Measurements from ENCODE around the gene FOXO3.

DNA sequence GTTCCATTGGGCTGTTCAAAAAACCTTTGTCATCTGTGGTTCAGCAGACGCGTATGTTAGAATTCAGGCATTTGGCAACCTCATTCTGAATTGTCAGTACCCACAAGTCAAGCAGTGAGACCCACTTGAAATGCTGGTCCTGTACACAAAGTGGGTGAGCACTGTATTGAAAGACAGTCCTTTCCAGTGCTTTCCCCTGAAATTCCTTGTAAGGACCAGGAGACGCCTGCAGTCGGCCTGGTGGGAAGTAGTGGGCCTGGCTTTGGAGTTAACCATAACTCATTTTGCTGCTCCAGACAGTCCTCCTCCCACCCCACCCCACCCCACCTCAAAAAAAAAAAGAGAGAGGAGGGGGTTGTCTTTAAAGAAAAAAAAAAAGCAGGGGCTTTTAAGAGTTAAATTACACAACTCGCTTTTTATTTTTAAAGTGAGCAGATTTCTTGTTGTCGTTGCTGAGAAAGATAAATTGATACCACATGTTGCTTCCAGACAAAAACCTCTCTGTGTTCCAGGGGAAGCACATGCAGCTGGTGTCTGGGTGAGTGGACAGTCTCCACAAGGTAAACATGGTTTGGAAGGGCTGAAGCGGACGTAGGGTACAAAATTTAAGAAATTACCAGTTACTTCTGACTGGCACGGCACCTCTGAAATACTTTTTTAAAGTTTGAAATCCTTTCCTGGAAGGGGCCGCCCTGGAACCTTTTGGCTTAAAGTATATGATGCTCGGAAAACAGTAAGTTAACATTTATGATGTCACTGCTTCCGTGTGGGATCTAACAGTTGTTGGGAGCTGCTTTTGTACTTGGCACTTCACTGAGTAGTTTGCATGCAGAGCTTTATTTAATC, 95.3 kb downstream of the FOXO3 start:
- TF ChIP-seq, protein P1, sequence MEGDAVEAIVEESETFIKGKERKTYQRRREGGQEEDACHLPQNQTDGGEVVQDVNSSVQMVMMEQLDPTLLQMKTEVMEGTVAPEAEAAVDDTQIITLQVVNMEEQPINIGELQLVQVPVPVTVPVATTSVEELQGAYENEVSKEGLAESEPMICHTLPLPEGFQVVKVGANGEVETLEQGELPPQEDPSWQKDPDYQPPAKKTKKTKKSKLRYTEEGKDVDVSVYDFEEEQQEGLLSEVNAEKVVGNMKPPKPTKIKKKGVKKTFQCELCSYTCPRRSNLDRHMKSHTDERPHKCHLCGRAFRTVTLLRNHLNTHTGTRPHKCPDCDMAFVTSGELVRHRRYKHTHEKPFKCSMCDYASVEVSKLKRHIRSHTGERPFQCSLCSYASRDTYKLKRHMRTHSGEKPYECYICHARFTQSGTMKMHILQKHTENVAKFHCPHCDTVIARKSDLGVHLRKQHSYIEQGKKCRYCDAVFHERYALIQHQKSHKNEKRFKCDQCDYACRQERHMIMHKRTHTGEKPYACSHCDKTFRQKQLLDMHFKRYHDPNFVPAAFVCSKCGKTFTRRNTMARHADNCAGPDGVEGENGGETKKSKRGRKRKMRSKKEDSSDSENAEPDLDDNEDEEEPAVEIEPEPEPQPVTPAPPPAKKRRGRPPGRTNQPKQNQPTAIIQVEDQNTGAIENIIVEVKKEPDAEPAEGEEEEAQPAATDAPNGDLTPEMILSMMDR (IDR thresholded peaks at IDR 0.05) = no peak
- no peak for TF ChIP-seq POLR2A (IDR thresholded peaks at IDR 0.05)

Data from right lobe of liver (tissue), 4 donors.